WERI-Rb-1 (cell line): ENCODE data around the gene FAT2.
"Not testable (repeated sequence)": the region's sequence is repeated elsewhere in the genome, so short reads cannot be mapped to it uniquely, and the experiment has no call there.

Source experiments
- DNase-seq: peaks from one replicate; pipeline ENCODE4 v3.0.0-alpha.2; 2020
- H3K27ac ChIP-seq: fragments of 250-450 bp; sonication (Bioruptor Pico); 2 replicates; pipeline ENCODE4 v1.5.1; 2020; ENCODE audit warnings: mild to moderate bottlenecking, moderate library complexity
- H3K27me3 ChIP-seq: fragments of 250-450 bp; sonication (Bioruptor Pico); 2 replicates; pipeline ENCODE4 v1.5.1; 2021; ENCODE audit warnings: mild to moderate bottlenecking, low read depth, moderate library complexity; ENCODE audit not compliant: insufficient read depth, severe bottlenecking
- H3K36me3 ChIP-seq: fragments of 250-450 bp; sonication (Bioruptor Pico); 2 replicates; pipeline ENCODE4 v1.5.1; 2020; ENCODE audit warnings: mild to moderate bottlenecking, moderate library complexity
- H3K4me3 ChIP-seq: 2 replicates; pipeline ENCODE4 v1.5.1; 2011; ENCODE audit warnings: low read depth, mild to moderate bottlenecking, control low read depth, low read length
- H3K9me3 ChIP-seq: fragments of 250-450 bp; sonication (Bioruptor Pico); 2 replicates; pipeline ENCODE4 v1.5.1; 2021; ENCODE audit warnings: mild to moderate bottlenecking, moderate library complexity; ENCODE audit not compliant: severe bottlenecking
- TF ChIP-seq, protein P1 (sequence below): IDR thresholded peaks from 2 replicates; pipeline ENCODE4 v1.5.1; 2011; ENCODE audit warnings: low read depth, mild to moderate bottlenecking, control low read depth, inconsistent platforms, low read length

Gene FAT2

DNA sequence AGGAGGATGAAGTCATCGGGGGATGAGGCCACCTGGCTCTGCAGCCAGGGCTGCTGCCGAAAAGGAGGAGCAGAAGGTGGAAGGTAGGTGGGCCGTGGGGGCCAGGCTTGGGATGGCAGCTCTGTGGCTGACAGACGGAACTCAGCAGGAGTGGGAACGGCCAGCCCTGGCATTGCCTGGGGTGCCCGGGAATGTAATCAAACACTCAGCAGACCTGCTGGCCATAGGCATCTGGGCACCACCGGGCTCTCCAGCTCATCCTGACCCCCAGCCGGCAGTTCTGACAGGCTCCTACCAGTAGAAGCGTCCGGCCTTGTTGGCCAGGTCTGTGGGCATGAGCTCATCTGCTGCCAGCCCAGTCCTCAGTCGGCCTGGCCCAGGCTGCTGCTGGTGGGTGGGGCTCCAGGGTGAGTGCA, 4.3 kb upstream of the FAT2 start:
- no peak overlapping the region for H3K4me3 ChIP-seq
- no peak for DNase-seq
- H3K27ac ChIP-seq, result no peak overlapping the region
- H3K36me3 ChIP-seq, result no peaks in the 10 kb centered on the region
- H3K27me3 ChIP-seq, result no peaks in the 10 kb centered on the region
- TF ChIP-seq, protein P1, sequence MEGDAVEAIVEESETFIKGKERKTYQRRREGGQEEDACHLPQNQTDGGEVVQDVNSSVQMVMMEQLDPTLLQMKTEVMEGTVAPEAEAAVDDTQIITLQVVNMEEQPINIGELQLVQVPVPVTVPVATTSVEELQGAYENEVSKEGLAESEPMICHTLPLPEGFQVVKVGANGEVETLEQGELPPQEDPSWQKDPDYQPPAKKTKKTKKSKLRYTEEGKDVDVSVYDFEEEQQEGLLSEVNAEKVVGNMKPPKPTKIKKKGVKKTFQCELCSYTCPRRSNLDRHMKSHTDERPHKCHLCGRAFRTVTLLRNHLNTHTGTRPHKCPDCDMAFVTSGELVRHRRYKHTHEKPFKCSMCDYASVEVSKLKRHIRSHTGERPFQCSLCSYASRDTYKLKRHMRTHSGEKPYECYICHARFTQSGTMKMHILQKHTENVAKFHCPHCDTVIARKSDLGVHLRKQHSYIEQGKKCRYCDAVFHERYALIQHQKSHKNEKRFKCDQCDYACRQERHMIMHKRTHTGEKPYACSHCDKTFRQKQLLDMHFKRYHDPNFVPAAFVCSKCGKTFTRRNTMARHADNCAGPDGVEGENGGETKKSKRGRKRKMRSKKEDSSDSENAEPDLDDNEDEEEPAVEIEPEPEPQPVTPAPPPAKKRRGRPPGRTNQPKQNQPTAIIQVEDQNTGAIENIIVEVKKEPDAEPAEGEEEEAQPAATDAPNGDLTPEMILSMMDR, result no peak
- H3K9me3 ChIP-seq, result no peaks in the 10 kb centered on the region

GRCh38 chr5:151592855-151593408, 1.8 kb upstream of the FAT2 start:
- Histone ChIP-seq H3K27ac (no peak overlapping the region), H3K4me3 (no peak overlapping the region), H3K9me3 (no peaks in the 10 kb centered on the region), H3K36me3 (no peaks in the 10 kb centered on the region), H3K27me3 (no peaks in the 10 kb centered on the region)
- TF ChIP-seq, protein P1, result no peak
- DNase-seq, result no peak

DNA sequence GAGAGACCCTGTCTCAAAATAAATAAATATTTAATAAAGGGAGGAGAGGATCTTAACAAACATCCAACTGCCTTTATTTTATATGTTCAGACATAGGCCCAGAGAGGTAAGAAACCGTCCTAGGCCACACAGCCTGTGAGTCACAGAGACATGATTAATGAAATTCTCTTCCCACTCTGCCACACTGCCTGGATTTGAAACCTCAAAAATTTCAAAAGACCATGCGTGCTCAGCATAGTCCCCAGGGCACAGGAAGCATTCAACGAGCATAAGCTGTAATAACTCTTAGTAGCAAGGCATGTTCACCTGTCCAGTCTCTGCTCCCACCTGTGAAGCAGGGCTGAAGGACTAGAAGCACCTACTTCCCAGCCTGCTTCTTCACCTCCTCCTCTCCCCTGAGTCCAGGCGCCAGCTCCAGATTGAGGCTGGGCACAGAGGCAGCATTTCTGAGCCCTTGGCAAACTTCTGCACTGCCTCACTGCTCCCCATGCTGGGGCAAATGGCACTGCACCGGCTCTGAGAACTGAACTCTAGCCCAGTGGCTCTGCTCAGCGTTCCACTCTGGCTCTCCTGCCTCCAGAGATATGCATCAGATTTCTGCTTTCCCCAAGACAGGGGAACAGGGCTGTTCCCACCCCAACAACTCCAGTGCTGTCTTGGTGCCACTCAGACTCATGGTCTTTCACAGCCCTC, 1.1 kb downstream of the FAT2 start:
- TF ChIP-seq, protein P1, result no peak
- no peak overlapping the region for H3K4me3 ChIP-seq
- H3K27ac ChIP-seq, result no peak overlapping the region
- no peaks in the 10 kb centered on the region for H3K9me3 ChIP-seq
- no peaks in the 10 kb centered on the region for H3K27me3 ChIP-seq
- no peak for DNase-seq
- H3K36me3 ChIP-seq, result no peaks in the 10 kb centered on the region

- TF ChIP-seq, protein P1, result no peak
- Histone ChIP-seq H3K27me3 (no peaks in the 10 kb centered on the region), H3K36me3 (no peaks in the 10 kb centered on the region), H3K4me3 (no peak overlapping the region), H3K27ac (no peak overlapping the region), H3K9me3 (no peaks in the 10 kb centered on the region)
- DNase-seq, result no peak
Measured at GRCh38 chr5:151587796-151588555, 3.2 kb downstream of the FAT2 start.

GRCh38 chr5:151585970-151586369, 5.2 kb downstream of the FAT2 start:
- no peaks in the 10 kb centered on the region for H3K36me3 ChIP-seq
- DNase-seq, result no peak
- no peak overlapping the region for H3K4me3 ChIP-seq
- no peak overlapping the region for H3K27ac ChIP-seq
- no peaks in the 10 kb centered on the region for H3K9me3 ChIP-seq
- no peaks in the 10 kb centered on the region for H3K27me3 ChIP-seq
- TF ChIP-seq, protein P1, result no peak

GRCh38 chr5:151585344-151585743, 5.8 kb downstream of the FAT2 start:
- H3K27me3 ChIP-seq, DNase-seq, H3K9me3 ChIP-seq, H3K4me3 ChIP-seq, H3K27ac ChIP-seq, H3K36me3 ChIP-seq: not testable (repeated sequence)
